ENCODE data around the gene ZNF20.
"Not testable (repeated sequence)": the region's sequence is repeated elsewhere in the genome, so short reads cannot be mapped to it uniquely, and the experiment has no call there.

ZNF20 gene

DNA sequence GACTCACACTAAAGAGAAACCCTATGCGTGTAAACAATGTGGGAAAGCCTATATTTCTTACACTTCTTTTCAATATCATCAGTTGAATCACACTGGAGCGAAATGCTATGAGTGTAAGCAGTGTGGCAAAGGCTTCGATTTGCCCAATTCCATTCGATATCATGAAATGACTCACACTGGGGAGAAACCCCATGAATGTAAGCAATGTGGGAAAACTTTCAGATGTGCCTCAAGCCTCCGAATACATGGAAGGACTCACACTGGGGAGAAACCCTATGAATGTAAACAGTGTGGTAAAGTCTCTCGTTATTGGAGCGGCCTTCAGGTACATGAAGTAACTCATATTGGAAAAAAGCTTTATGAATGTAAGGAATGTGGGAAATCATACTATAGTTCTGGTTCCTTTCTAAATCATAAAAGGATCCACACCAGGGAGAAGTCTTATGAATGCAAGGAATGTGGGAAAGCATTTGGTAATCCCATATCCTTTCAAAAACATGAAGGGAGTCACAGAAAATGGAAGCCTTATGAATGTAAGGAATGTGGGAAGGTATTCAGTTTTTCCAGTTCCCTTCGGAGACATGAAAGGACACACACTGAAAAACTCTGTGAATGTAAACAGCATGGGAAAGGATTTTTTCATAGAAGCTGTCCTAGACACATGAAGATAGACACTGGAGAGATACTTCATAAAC is 28.1 kb downstream of the ZNF20 start:
- FAIRE-seq: no peak

DNA sequence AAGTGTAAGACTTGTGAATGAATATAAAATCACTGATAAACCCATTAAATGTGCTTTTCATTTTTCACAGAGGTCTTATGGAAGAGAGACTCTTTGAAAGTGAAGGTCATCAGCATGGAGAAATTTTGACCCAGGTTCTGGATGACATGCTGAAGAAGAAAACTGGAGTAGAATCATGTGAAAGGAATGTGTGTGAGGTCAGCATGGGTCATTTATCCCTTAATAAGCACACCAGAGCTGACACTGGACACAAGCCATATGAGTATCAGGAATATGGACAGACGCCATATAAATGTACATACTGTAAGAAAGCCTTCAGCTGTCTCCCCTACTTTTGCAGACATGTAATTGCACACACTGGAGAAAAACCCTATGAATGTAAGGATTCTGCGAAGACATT is 29.0 kb downstream of the ZNF20 start:
- FAIRE-seq: no peak

DNA sequence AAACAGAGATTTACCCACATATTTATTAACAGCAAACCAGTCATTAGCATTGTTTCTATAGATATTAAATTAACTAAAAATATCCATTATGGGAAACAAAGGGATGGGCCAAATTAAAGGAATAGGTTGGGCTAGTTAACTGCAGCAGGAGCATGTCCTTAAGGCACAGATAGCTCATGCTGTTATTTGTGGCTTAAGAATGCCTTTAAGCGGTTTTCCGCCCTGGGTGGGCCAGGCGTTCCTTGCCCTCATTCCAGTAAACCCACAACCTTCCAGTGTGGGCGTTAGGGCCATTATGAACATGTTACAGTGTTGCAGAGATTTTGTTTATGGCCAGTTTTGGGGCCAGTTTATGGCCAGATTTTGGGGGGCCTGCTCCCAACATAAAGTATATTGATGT is 36.2 kb downstream of the ZNF20 start:
- FAIRE-seq: not testable (repeated sequence)

DNA sequence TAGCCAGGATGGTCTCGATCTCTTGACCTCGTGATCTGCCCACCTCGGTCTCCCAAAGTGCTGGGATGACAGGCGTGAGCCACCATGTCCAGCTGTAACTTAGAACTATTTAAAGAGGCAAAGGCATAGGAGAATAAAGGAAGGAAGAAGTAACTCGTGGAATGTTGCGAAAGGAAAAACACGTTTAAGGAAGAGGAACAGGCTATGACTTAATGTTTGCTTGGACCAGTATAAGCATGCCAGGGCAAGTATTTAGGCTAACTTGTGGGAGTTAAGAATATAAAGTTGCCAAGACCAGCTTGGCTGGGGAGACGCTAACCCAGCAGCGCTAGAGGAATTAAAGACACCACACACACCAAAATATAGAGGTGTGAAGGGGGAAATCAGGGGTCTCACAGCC is 42.1 kb downstream of the ZNF20 start:
- FAIRE-seq: no peak

- FAIRE-seq: no peak
These were observed 44.9 kb downstream of the ZNF20 start for GRCh38 chr19:12095111-12095790.

- FAIRE-seq: no peak
These were observed 46.4 kb downstream of the ZNF20 start for GRCh38 chr19:12093777-12094176.

DNA sequence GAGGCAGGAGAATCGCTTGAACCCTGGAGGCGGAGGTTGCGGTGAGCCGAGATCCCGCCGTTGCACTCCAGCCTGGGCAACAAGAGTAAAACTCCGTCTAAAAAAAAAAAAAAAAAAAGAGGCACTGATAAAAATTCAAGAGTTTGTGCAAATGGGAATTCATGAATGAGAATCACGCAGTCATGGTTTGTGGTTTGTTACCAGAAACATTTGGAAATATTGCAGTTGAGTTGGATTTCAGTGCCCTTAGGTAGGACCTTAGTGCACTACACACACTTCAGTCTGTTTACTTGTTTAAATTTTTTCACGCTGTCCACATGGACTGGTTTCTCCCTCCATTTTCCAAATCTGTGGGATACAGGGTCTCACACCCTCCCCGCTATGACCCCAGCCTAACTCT is 47.2 kb downstream of the ZNF20 start:
- FAIRE-seq: no peak

DNA sequence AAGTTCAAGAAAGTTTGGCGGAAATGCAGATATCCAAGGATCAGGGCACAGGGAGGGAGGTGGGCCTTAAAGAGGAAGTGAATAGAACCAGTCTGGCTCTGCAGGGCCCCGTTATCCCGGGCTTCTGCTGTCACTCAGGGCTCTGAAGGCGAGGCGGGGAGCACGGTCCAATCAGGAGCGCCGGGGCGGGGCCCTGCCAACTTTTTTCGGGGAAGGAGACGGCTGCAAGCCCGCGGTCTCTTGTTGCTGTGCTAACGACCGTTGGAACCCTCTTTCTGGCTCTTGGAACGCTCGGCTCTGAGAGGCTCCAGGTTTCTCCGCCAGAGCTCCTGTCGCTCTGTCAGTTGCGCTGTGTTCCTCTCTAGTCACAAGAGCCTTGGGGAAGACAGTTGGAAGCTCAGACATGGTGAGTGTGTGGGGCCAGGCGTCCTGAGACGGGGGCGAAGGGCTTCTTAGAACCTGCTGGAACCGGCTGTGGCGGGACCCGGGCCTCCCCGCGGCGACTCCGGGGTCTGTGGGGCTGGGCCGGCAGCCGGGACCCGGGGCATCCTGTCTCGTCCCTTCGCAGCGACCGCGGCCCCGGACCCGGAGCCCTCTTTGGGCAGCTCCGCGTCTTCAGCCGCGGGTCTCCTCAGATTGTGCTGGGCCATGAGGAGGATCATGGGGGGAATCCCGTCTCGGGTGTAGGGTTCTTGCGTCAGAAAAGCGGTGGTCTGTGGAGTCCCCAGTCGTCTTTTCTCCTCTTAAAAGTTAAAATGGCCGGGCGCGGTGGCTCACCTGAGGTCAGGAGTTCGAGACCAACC is 47.9 kb downstream of the ZNF20 start:
- peak; percentile 94 for FAIRE-seq

- no peak for FAIRE-seq
These were observed 49.3 kb downstream of the ZNF20 start for GRCh38 chr19:12090807-12091206.

GRCh38 chr19:12085074-12085818 is 54.9 kb downstream of the ZNF20 start:
- FAIRE-seq: no peak

- not testable (repeated sequence) for FAIRE-seq
These were observed 56.8 kb downstream of the ZNF20 start for GRCh38 chr19:12083336-12083735.

All from A204.1 (cell line).